Breast epithelium (tissue), 4 donors: ENCODE data around the gene SP140. TPM values are rescaled to one million over a fixed set of nuclear protein-coding genes. Genes with fewer than 3 reads are reported as not detected.
"Not testable (repeated sequence)": the region's sequence is repeated elsewhere in the genome, so short reads cannot be mapped to it uniquely, and the experiment has no call there.

ENCODE experiments used
- DNase-seq, 2 donors: peaks; one replicate each; pipeline ENCODE4 v3.0.0-alpha.2; 2019; ENCODE audit warnings: low spot score in 2 of 2
- H3K27ac ChIP-seq, 2 donors: fragments of 200-600 bp; sonication (generic) in 1 of 2; one replicate each; pipeline ENCODE4 v1.5.1; 2016 to 2019; ENCODE audit warnings: mild to moderate bottlenecking in 1 of 2
- H3K27me3 ChIP-seq, 2 donors: fragments of 200-600 bp; sonication (generic) in 1 of 2; one replicate each; pipeline versions ENCODE4 v1.5.1 to v1.6.0; 2017 to 2019; ENCODE audit warnings: control low read depth in 1 of 2, mild to moderate bottlenecking in 1 of 2
- H3K36me3 ChIP-seq: fragments of 200-600 bp; one replicate; pipeline ENCODE4 v1.5.1; 2019
- H3K4me1 ChIP-seq, 2 donors: fragments of 200-600 bp; sonication (generic); one replicate each; pipeline ENCODE4 v1.5.1; 2016 to 2019; ENCODE audit warnings: control low read depth in 1 of 2
- H3K4me3 ChIP-seq, 3 donors: fragments of 200-600 bp; sonication (generic); 1 replicate in 2 of 3; 2 replicates in 1 of 3; pipeline ENCODE4 v1.5.1; 2016 to 2019; ENCODE audit warnings: mild to moderate bottlenecking in 3 of 3, moderate library complexity in 2 of 3
- H3K9me3 ChIP-seq, 2 donors: fragments of 200-600 bp; sonication (generic) in 1 of 2; one replicate each; pipeline ENCODE4 v1.5.1; 2016 to 2019; ENCODE audit warnings: control low read depth in 1 of 2
- POLR2A ChIP-seq: fragments of 450-650 bp; IDR thresholded peaks from one replicate; pipeline ENCODE4 v1.6.1; 2016; ENCODE audit warnings: antibody characterized with exemption, mild to moderate bottlenecking, moderate library complexity
- POLR2AphosphoS5 ChIP-seq, 3 donors: sonication (generic); formaldehyde crosslinking; IDR thresholded peaks; one replicate each; pipeline ENCODE4 v1.6.1; 2017; ENCODE audit warnings: antibody characterized with exemption in 3 of 3
- intact Hi-C: fragments of 100-400 bp; cut with DNase I; formaldehyde crosslinking; loops from one replicate; pipeline ENCODE4 v1.15.1; 2023; ENCODE audit warnings: low total_unique reads
- total RNA-seq, 3 donors: library from RNA; depleted of rRNA; stranded (reverse); fragments of >200 nt; gene quantifications; one replicate each; pipeline ENCODE4 v1.1.0, GENCODE V29; 2016
- TF ChIP-seq, protein P1 (sequence below), 3 donors: fragments of 450-650 bp; IDR thresholded peaks; one replicate each; pipeline ENCODE4 v1.5.1; 2016 to 2017; ENCODE audit warnings: antibody characterized with exemption in 3 of 3, mild to moderate bottlenecking in 3 of 3, moderate library complexity in 3 of 3

SP140 gene
- total RNA-seq, 3 donors from 2014 or later: 1.1 to 7.9 (median 2.6) TPM

GRCh38 chr2:230305416-230306275 lies 80.1 kb downstream of the SP140 start:
- intact Hi-C loops: no loop called here
- Histone ChIP-seq H3K4me1 (no peaks in the 10 kb centered on the region), H3K27me3 (no peaks in the 10 kb centered on the region), H3K4me3 (no peak overlapping the region), H3K36me3 (no peaks in the 10 kb centered on the region), H3K9me3 (peaks cover 5 to 9% of the 10 kb centered on the region in 2 donors), H3K27ac (no peak overlapping the region)
- no peak for DNase-seq
- TF ChIP-seq POLR2A: no peak
- TF ChIP-seq, protein P1, sequence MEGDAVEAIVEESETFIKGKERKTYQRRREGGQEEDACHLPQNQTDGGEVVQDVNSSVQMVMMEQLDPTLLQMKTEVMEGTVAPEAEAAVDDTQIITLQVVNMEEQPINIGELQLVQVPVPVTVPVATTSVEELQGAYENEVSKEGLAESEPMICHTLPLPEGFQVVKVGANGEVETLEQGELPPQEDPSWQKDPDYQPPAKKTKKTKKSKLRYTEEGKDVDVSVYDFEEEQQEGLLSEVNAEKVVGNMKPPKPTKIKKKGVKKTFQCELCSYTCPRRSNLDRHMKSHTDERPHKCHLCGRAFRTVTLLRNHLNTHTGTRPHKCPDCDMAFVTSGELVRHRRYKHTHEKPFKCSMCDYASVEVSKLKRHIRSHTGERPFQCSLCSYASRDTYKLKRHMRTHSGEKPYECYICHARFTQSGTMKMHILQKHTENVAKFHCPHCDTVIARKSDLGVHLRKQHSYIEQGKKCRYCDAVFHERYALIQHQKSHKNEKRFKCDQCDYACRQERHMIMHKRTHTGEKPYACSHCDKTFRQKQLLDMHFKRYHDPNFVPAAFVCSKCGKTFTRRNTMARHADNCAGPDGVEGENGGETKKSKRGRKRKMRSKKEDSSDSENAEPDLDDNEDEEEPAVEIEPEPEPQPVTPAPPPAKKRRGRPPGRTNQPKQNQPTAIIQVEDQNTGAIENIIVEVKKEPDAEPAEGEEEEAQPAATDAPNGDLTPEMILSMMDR (IDR thresholded peaks at IDR 0.05): no peak
- no peak for TF ChIP-seq POLR2AphosphoS5 (IDR thresholded peaks at IDR 0.05)

GRCh38 chr2:230306474-230306873 lies 80.9 kb downstream of the SP140 start:
- peaks cover 5 to 9% of the 10 kb centered on the region in 2 donors for H3K9me3 ChIP-seq
- intact Hi-C loops: no loop called here
- H3K36me3 ChIP-seq: no peaks in the 10 kb centered on the region
- H3K27ac ChIP-seq: no peak overlapping the region
- no peaks in the 10 kb centered on the region for H3K27me3 ChIP-seq
- no peak for TF ChIP-seq POLR2A
- TF ChIP-seq, protein P1 (IDR thresholded peaks at IDR 0.05): no peak
- no peak for TF ChIP-seq POLR2AphosphoS5 (IDR thresholded peaks at IDR 0.05)
- DNase-seq: no peak
- no peak overlapping the region for H3K4me3 ChIP-seq
- H3K4me1 ChIP-seq: no peaks in the 10 kb centered on the region

- no peaks in the 10 kb centered on the region for H3K36me3 ChIP-seq
- intact Hi-C loops: no loop called here
These were observed 81.9 kb downstream of the SP140 start for GRCh38 chr2:230307485-230307884.

DNA sequence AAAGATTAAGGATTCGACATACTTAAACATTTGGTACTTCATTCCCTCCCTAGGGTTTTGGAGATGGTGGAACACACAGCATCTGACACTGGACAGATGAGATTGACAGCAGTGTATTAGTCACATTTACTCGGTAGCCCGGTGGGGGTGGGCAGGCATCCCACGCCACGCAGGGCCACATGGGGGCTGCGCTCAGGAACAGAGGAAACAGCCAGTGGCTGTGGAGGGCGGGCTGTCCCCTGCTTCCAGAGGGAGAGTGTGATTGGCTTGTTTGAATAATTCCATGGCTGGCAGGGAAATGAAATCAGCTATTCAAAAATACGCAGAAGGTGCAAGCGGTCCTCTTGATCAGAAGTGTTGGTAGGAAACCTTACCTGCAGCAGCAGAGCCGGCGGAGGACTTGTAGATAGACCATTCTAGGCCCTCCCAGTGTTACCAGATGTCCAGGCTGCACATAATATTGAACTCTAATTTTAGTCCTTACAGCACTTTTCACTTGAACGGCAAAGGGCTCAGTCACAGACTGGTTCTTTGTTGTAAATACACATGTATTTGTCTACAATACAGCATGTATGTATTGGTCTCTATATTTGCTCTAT lies 83.0 kb downstream of the SP140 start:
- Histone ChIP-seq H3K4me1 (no peaks in the 10 kb centered on the region), H3K4me3 (no peak overlapping the region), H3K27ac (no peak overlapping the region), H3K36me3 (no peaks in the 10 kb centered on the region), H3K9me3 (peaks cover 0 to 5% of the 10 kb centered on the region in 2 donors), H3K27me3 (no peaks in the 10 kb centered on the region)
- intact Hi-C loops: no loop called here
- DNase-seq: no peak
- TF ChIP-seq POLR2A: no peak
- TF ChIP-seq POLR2AphosphoS5 (IDR thresholded peaks at IDR 0.05): no peak
- TF ChIP-seq, protein P1 (IDR thresholded peaks at IDR 0.05): no peak

More at GRCh38 chr2:230307485-230307884, 81.9 kb downstream of the SP140 start:
- Histone ChIP-seq H3K9me3 (peaks cover 5 to 6% of the 10 kb centered on the region in 2 donors), H3K4me1 (no peaks in the 10 kb centered on the region), H3K27ac (no peak overlapping the region), H3K27me3 (no peaks in the 10 kb centered on the region), H3K4me3 (no peak overlapping the region)
- DNase-seq: no peak
- no peak for TF ChIP-seq POLR2AphosphoS5 (IDR thresholded peaks at IDR 0.05)
- TF ChIP-seq POLR2A: no peak
- TF ChIP-seq, protein P1 (IDR thresholded peaks at IDR 0.05): no peak

DNA sequence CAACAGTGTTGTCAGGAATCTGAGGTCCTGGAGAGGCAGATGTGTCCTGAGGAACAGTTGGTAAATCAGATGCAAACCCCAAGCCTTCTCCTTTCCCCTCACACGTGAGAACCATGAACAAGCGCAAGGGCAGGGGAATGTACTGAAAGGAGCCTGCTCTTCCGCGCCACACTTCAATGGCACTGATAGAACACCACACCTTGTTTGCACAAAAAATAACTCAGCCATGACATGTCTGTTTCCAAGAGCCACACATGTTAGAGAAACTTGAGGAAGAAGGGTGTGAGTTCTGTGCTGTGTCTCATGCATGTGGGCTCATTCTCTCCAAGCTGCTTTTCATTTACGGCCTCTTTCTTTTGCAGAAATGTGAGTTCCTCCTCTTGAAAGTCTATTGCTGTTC lies 85.3 kb downstream of the SP140 start:
- H3K27me3 ChIP-seq, intact Hi-C loops, H3K36me3 ChIP-seq, H3K4me1 ChIP-seq, DNase-seq, H3K4me3 ChIP-seq, H3K27ac ChIP-seq, H3K9me3 ChIP-seq: not testable (repeated sequence)

DNA sequence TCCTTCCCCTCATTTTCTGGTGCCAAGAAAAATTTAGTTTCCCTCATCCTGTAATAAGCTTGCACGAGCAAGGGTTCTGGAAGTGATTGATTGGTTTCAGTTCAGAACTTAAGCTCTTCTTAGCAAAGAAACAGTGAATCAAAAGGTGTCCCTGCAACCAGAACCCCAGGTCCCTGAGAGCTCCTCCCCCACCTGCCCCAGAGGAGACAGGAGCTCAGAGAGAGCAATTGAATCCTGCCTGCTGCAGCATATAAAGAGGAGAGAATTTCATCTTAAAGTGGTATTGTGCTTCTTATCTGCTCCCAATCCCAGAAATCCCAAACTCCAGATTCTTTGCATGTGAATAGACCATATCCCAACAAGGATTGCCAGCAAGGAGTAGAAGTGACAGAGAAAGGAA lies 86.1 kb downstream of the SP140 start:
- H3K9me3 ChIP-seq, intact Hi-C loops: not testable (repeated sequence)

More for the DNA sequence above, 86.1 kb downstream of the SP140 start:
- not testable (repeated sequence) for H3K4me3 ChIP-seq, H3K27ac ChIP-seq, DNase-seq, H3K36me3 ChIP-seq, H3K4me1 ChIP-seq, H3K27me3 ChIP-seq
